Smooth muscle cell (in vitro differentiated cells): ENCODE results near the gene LRRTM3. TPM values are rescaled to one million over a fixed set of nuclear protein-coding genes. Genes with fewer than 3 reads are reported as not detected.

Experiments used
- DNase-seq: peaks from one replicate; lab custom pipeline; 2025; ENCODE audit not compliant: unreplicated experiment; lab: John Stamatoyannopoulos, UW
- H2AFZ ChIP-seq: fragments of 200-600 bp; sonication (generic); 2 replicates; pipeline ENCODE4 v1.6.0; 2016; ENCODE audit warnings: antibody characterized with exemption, low read depth, mild to moderate bottlenecking
- H3F3A ChIP-seq: fragments of 200-600 bp; sonication (generic); 2 replicates; pipeline ENCODE4 v1.6.0; 2017; ENCODE audit warnings: antibody characterized with exemption, low read depth
- H3K27ac ChIP-seq: fragments of 200-600 bp; sonication (generic); 2 replicates; pipeline ENCODE4 v1.5.1; 2016; ENCODE audit warnings: low read depth, mild to moderate bottlenecking
- H3K27me3 ChIP-seq: fragments of 200-600 bp; sonication (generic); 2 replicates; pipeline ENCODE4 v1.6.1; 2016; ENCODE audit warnings: low read depth, mild to moderate bottlenecking
- H3K36me3 ChIP-seq: fragments of 200-600 bp; sonication (generic); 2 replicates; pipeline ENCODE4 v1.5.1; 2016; ENCODE audit warnings: low read depth
- H3K4me1 ChIP-seq: fragments of 200-600 bp; sonication (generic); 2 replicates; pipeline ENCODE4 v1.5.1; 2016; ENCODE audit warnings: low read depth
- H3K4me2 ChIP-seq: fragments of 200-600 bp; sonication (generic); 2 replicates; pipeline ENCODE4 v1.6.0; 2016; ENCODE audit warnings: mild to moderate bottlenecking
- H3K4me3 ChIP-seq: fragments of 200-600 bp; sonication (generic); 2 replicates; pipeline ENCODE4 v1.5.1; 2016; ENCODE audit warnings: mild to moderate bottlenecking
- H3K79me2 ChIP-seq: fragments of 200-600 bp; sonication (generic); 2 replicates; pipeline ENCODE4 v1.6.0; 2016; ENCODE audit warnings: low read depth, mild to moderate bottlenecking
- H3K9ac ChIP-seq: fragments of 200-600 bp; sonication (generic); 2 replicates; pipeline ENCODE4 v1.6.0; 2016; ENCODE audit warnings: low read depth
- H3K9me3 ChIP-seq: fragments of 200-600 bp; sonication (generic); replicated peaks from 2 replicates; pipeline ENCODE4 v1.5.1; 2016; ENCODE audit warnings: low read depth
- H4K20me1 ChIP-seq: fragments of 200-600 bp; sonication (generic); 2 replicates; pipeline ENCODE4 v1.6.0; 2016; ENCODE audit warnings: low read depth
- CTCF ChIP-seq: fragments of 200-600 bp; sonication (generic); IDR thresholded peaks from 2 replicates; pipeline ENCODE4 v1.5.1; 2017; ENCODE audit warnings: borderline replicate concordance, mild to moderate bottlenecking, antibody characterized with exemption; ENCODE audit not compliant: insufficient read depth, poor library complexity, severe bottlenecking
- WGBS: methylation state at CpG from one replicate; pipeline ENCODE4 v1.1.7; 2016; ENCODE audit warnings: low lambda C conversion rate; 5-methylcytosine and 5-hydroxymethylcytosine counted together
- polyA plus RNA-seq: library from polyadenylated mRNA; unstranded; fragments of >200 nt; fragmentation: Nextera tagmentation; extraction: Ambion mirVana; gene quantifications from 2 replicates; pipeline ENCODE4 v1.2.1, GENCODE V29; 2016
- total RNA-seq: library from RNA; depleted of rRNA; stranded (reverse); fragments of >200 nt; gene quantifications from 2 replicates; pipeline ENCODE4 v1.2.3, GENCODE V29; 2014

The LRRTM3 gene
- total and polyA plus RNA-seq, 2 experiments from 2014 or later = not detected

DNA sequence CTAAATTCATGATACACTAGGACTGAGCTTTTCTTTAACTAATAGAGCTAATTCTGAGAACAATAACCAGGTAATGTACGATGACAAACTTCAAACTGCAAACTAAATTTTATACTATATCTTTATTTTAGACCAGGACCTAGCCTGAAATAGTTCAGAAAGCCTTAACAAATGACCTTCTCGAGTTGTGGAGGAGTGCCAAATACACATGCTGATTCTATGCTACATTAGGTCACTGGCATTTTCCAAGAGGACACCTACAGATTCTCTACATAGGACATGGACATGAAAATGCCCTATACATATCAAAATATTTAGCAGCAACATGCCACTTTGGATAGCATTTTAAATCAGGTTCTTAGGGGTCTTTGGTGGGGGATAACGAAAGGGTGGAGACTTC is 44.0 kb upstream of the LRRTM3 start:
- H3K36me3 ChIP-seq = no peaks in the 10 kb centered on the region
- H3K4me1 ChIP-seq = no peaks in the 10 kb centered on the region
- H3K79me2 ChIP-seq = no peaks in the 10 kb centered on the region
- H3K4me2 ChIP-seq = no peak overlapping the region
- no peaks in the 10 kb centered on the region for H4K20me1 ChIP-seq
- no peak for TF ChIP-seq CTCF
- no peak overlapping the region for H3K9ac ChIP-seq
- H3F3A ChIP-seq = no peaks in the 10 kb centered on the region
- H3K4me3 ChIP-seq = no peak overlapping the region
- DNase-seq = no peak
- no peak overlapping the region for H3K27ac ChIP-seq
- no peaks in the 10 kb centered on the region for H3K27me3 ChIP-seq
- WGBS = 87% methylated on average over 3 of the region's 3 CpGs
- no peaks in the 10 kb centered on the region for H3K9me3 ChIP-seq
- no peak overlapping the region for H2AFZ ChIP-seq

DNA sequence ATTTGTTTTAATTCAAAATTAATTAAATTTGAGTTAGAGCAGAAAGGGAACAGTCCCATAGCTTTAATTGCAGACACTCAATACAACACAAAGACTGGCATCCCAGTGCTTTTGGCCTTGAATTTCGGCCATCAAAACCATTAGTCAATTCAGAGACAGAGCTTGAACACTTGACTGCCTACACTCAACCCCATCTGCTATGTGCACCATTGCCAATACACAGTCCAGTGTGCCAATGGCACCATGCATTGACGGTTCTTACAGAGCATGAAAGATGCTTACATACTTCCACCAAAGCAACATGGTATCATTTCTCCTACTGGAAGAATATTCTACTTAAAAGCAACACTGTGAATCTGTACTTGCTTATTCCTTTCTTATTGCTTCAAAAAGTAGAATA is 43.6 kb upstream of the LRRTM3 start:
- Histone ChIP-seq H3F3A (no peaks in the 10 kb centered on the region), H4K20me1 (no peaks in the 10 kb centered on the region), H3K79me2 (no peaks in the 10 kb centered on the region), H3K4me2 (no peak overlapping the region), H3K27ac (no peak overlapping the region), H3K9me3 (no peaks in the 10 kb centered on the region), H3K36me3 (no peaks in the 10 kb centered on the region), H3K4me3 (no peak overlapping the region), H3K4me1 (no peaks in the 10 kb centered on the region), H3K9ac (no peak overlapping the region), H2AFZ (no peak overlapping the region), H3K27me3 (no peaks in the 10 kb centered on the region)
- no peak for TF ChIP-seq CTCF
- no peak for DNase-seq
- WGBS = 88% methylated on average over 2 of the region's 2 CpGs

- H3K79me2 ChIP-seq = no peaks in the 10 kb centered on the region
- no peak overlapping the region for H3K4me2 ChIP-seq
- H3K9ac ChIP-seq = no peak overlapping the region
- no peaks in the 10 kb centered on the region for H3K4me1 ChIP-seq
- H3K36me3 ChIP-seq = no peaks in the 10 kb centered on the region
- no peak overlapping the region for H3K27ac ChIP-seq
- no peaks in the 10 kb centered on the region for H3F3A ChIP-seq
- no peaks in the 10 kb centered on the region for H4K20me1 ChIP-seq
- no peak overlapping the region for H3K4me3 ChIP-seq
- H2AFZ ChIP-seq = no peak overlapping the region
- no peaks in the 10 kb centered on the region for H3K27me3 ChIP-seq
- H3K9me3 ChIP-seq = no peaks in the 10 kb centered on the region
- TF ChIP-seq CTCF = no peak
- DNase-seq = no peak
Measured at GRCh38 chr10:66886848-66887247, 39.0 kb upstream of the LRRTM3 start.

DNA sequence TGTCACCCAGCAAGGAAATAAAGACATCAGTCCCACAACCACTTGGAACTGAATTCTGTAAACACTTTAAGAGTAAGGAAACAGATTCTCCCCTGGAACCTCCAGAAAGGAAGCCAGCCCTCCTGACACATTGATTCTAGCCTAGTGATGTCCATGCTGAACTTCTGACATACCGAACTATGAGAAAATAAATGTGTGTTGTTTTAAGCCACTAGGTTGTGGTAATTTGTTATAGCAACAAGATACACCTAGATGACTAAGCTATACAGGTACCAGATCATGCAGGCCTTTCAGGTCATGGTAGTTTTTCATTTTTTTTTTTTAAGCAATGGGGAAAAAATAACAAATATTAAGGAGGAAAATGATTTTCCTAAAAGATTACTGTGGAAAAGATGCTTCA is 37.6 kb upstream of the LRRTM3 start:
- Histone ChIP-seq H3F3A (no peaks in the 10 kb centered on the region), H3K4me3 (no peak overlapping the region), H3K9me3 (no peaks in the 10 kb centered on the region), H3K27me3 (no peaks in the 10 kb centered on the region), H3K4me1 (no peaks in the 10 kb centered on the region), H3K27ac (no peak overlapping the region), H3K9ac (no peak overlapping the region), H3K4me2 (no peak overlapping the region), H3K79me2 (no peaks in the 10 kb centered on the region), H4K20me1 (no peaks in the 10 kb centered on the region), H3K36me3 (no peaks in the 10 kb centered on the region), H2AFZ (no peak overlapping the region)
- WGBS = 88% methylated on average over 1 of the region's 1 CpG
- no peak for TF ChIP-seq CTCF
- DNase-seq = no peak
